ENCODE results near the gene CNTNAP4.

The CNTNAP4 gene

GRCh38 chr16:76276745-76277438 lies at the start of gene CNTNAP4:
TSS of gene CNTNAP4 (plus strand) at chr16:76277401. CDS start at chr16:76277663, 262 bp downstream.
- DNase-seq (ENCODE audit: low read depth, low spot score) = no peak
- ChIA-PET POLR2A (no interaction called here), CTCF (no interaction called here)
- H3K4me3 ChIP-seq (ENCODE audit: low read depth, low read length) = no peak within 1 kb of the TSS
- no peak for TF ChIP-seq CTCF (IDR thresholded peaks at IDR 0.05; ENCODE audit: insufficient read depth, low read length, missing control alignments)

- ChIA-PET POLR2A (no interaction called here), CTCF (no interaction called here)
- no peak for DNase-seq (ENCODE audit: low read depth, low spot score)
- no peak for TF ChIP-seq CTCF (IDR thresholded peaks at IDR 0.05; ENCODE audit: insufficient read depth, low read length, missing control alignments)
- no peak overlapping the region for H3K4me3 ChIP-seq (ENCODE audit: low read depth, low read length)
Measured at GRCh38 chr16:76228546-76229146, 48.6 kb upstream of the CNTNAP4 start.

- no peak for TF ChIP-seq CTCF (IDR thresholded peaks at IDR 0.05; ENCODE audit: insufficient read depth, low read length, missing control alignments)
- ChIA-PET POLR2A (no interaction called here), CTCF (no interaction called here)
- H3K4me3 ChIP-seq (ENCODE audit: low read depth, low read length) = no peak overlapping the region
- DNase-seq (ENCODE audit: low read depth, low spot score) = no peak
Measured at GRCh38 chr16:76232704-76233103, 44.5 kb upstream of the CNTNAP4 start.

GRCh38 chr16:76235025-76235424 lies 42.2 kb upstream of the CNTNAP4 start:
- ChIA-PET CTCF (no interaction called here), POLR2A (no interaction called here)

GRCh38 chr16:76235426-76235825 lies 41.8 kb upstream of the CNTNAP4 start:
- no peak for DNase-seq (ENCODE audit: low read depth, low spot score)
- ChIA-PET POLR2A (no interaction called here), CTCF (no interaction called here)
- H3K4me3 ChIP-seq (ENCODE audit: low read depth, low read length) = no peak overlapping the region
- no peak for TF ChIP-seq CTCF (IDR thresholded peaks at IDR 0.05; ENCODE audit: insufficient read depth, low read length, missing control alignments)

More at GRCh38 chr16:76235025-76235424, 42.2 kb upstream of the CNTNAP4 start:
- DNase-seq (ENCODE audit: low read depth, low spot score) = no peak
- no peak for TF ChIP-seq CTCF (IDR thresholded peaks at IDR 0.05; ENCODE audit: insufficient read depth, low read length, missing control alignments)
- no peak overlapping the region for H3K4me3 ChIP-seq (ENCODE audit: low read depth, low read length)

GRCh38 chr16:76237471-76237870 lies 39.7 kb upstream of the CNTNAP4 start:
- ChIA-PET POLR2A (no interaction called here), CTCF (no interaction called here)
- no peak for TF ChIP-seq CTCF (IDR thresholded peaks at IDR 0.05; ENCODE audit: insufficient read depth, low read length, missing control alignments)
- no peak for DNase-seq (ENCODE audit: low read depth, low spot score)
- H3K4me3 ChIP-seq (ENCODE audit: low read depth, low read length) = no peak overlapping the region
